Right lobe of liver (tissue), 6 donors: ENCODE results near the gene KREMEN2. TPM values are rescaled to one million over a fixed set of nuclear protein-coding genes. Genes with fewer than 3 reads are reported as not detected.
"Not testable (repeated sequence)": the region's sequence is repeated elsewhere in the genome, so short reads cannot be mapped to it uniquely, and the experiment has no call there.

Source experiments
- ATAC-seq, 4 donors: fragments of 200-7000 bp; cut with Tn5 transposase; one replicate each; pipeline ENCODE4 v1.9.1; 2020; ENCODE audit warnings: mild to moderate bottlenecking in 4 of 4, moderate library complexity in 4 of 4
- DNase-seq, 3 donors: peaks; one replicate each; pipeline ENCODE4 v3.0.0-alpha.2; 2020
- H3K27ac ChIP-seq, 3 donors: fragments of 200-600 bp; one replicate each; pipeline ENCODE4 v1.8.0; 2022
- H3K27me3 ChIP-seq, 2 donors: fragments of 200-600 bp; one replicate each; pipeline ENCODE4 v1.8.0; 2022
- H3K36me3 ChIP-seq, 4 donors: fragments of 200-600 bp; sonication (generic) in 1 of 4; one replicate each; pipeline versions ENCODE4 v1.5.1 to v1.8.0; 2017 to 2022; ENCODE audit warnings: control low read depth in 1 of 4
- H3K4me1 ChIP-seq, 4 donors: fragments of 200-600 bp; sonication (generic) in 1 of 4; one replicate each; pipeline versions ENCODE4 v1.5.1 to v1.8.0; 2017 to 2022; ENCODE audit warnings: control low read depth in 1 of 4
- H3K4me3 ChIP-seq, 3 donors: fragments of 200-600 bp; one replicate each; pipeline ENCODE4 v1.8.0; 2022
- H3K9me3 ChIP-seq, 4 donors: fragments of 200-600 bp; sonication (generic) in 1 of 4; one replicate each; pipeline versions ENCODE4 v1.5.1 to v1.8.0; 2017 to 2022; ENCODE audit warnings: control low read depth in 1 of 4
- POLR2A ChIP-seq: fragments of 450-650 bp; IDR thresholded peaks from one replicate; pipeline ENCODE4 v1.6.1; 2017; ENCODE audit warnings: antibody characterized with exemption, mild to moderate bottlenecking
- WGBS: methylation state at CpG from one replicate; pipeline ENCODE4 v1.1.6; 2018; ENCODE audit warnings: low coverage, low lambda C conversion rate; ENCODE audit not compliant: insufficient coverage; ENCODE audit errors: missing lambda C conversion rate; 5-methylcytosine and 5-hydroxymethylcytosine counted together
- intact Hi-C, 2 donors: fragments of 100-400 bp; cut with DNase I; formaldehyde crosslinking; loops; one replicate each; pipeline versions ENCODE4 v1.11.2 to v1.14.1; 2022
- total RNA-seq, 6 experiments: library from RNA; depleted of rRNA in 2 of 6; stranded (reverse); fragments of >200 nt in 2 of 6; fragmentation: NEBNext Ultra II Directional in 3 of 6; extraction: Animal tissue kit (Norgen Biotek cat#: 25700) in 3 of 6; gene quantifications; one replicate each; pipeline versions ENCODE4 v1.1.0 to v1.2.4, GENCODE V29; 2016 to 2023
- TF ChIP-seq, protein P1 (sequence below), 4 donors: fragments of 200-600 bp in 3 of 4; fragments of 450-650 bp in 1 of 4; IDR thresholded peaks; one replicate each; pipeline versions ENCODE4 v1.5.1 to v1.8.0; 2016 to 2022; ENCODE audit warnings: antibody characterized with exemption in 4 of 4, mild to moderate bottlenecking in 2 of 4
- donor health status: DM: no; HTN: yes; CAD: no.
- donor health status: DM: no; HTN: no; CAD: no.
- donor health status: DM: no; HTN: no; CAD: no.
- donor health status: DM: no; HTN: yes; CAD: no.
- donor health status: DM: no; HTN: yes; CAD: no.

The KREMEN2 gene
- total RNA-seq, 6 experiments from 2014 or later = not detected

DNA sequence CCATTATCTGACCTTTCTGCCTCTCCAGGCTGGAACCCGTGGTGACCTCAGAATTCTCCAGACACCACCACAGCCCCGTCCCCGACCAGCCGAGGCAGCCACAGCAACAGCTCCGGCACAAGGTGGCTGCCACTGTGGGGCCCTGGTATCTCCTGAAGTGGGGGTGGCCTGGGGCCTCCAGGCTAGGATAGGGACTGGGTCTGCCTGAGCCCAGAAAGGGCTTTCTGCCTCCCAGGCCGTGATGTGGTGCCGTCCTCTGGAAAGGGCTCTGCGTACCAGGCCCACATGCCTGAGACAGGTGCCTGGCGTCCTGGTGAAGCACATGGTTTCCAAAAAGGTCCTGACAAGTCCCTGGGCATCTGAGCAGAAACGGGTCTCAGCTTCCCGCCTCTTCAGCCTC, 35.3 kb upstream of the KREMEN2 start:
- no peak overlapping the region for H3K4me3 ChIP-seq
- TF ChIP-seq POLR2A = no peak
- TF ChIP-seq, protein P1, sequence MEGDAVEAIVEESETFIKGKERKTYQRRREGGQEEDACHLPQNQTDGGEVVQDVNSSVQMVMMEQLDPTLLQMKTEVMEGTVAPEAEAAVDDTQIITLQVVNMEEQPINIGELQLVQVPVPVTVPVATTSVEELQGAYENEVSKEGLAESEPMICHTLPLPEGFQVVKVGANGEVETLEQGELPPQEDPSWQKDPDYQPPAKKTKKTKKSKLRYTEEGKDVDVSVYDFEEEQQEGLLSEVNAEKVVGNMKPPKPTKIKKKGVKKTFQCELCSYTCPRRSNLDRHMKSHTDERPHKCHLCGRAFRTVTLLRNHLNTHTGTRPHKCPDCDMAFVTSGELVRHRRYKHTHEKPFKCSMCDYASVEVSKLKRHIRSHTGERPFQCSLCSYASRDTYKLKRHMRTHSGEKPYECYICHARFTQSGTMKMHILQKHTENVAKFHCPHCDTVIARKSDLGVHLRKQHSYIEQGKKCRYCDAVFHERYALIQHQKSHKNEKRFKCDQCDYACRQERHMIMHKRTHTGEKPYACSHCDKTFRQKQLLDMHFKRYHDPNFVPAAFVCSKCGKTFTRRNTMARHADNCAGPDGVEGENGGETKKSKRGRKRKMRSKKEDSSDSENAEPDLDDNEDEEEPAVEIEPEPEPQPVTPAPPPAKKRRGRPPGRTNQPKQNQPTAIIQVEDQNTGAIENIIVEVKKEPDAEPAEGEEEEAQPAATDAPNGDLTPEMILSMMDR (IDR thresholded peaks at IDR 0.05) = no peak
- DNase-seq (no peak), ATAC-seq (no peak)
- peaks cover 0 to 7% (median 0%) of the 10 kb centered on the region in 4 donors for H3K4me1 ChIP-seq
- whole genome bisulfite sequencing = 66% methylated on average over 5 of the region's 11 CpGs
- H3K27me3 ChIP-seq = no peaks in the 10 kb centered on the region
- intact Hi-C loops = no loop called here
- H3K27ac ChIP-seq = no peak overlapping the region
- H3K9me3 ChIP-seq = no peaks in the 10 kb centered on the region
- peaks cover 0 to 17% (median 2%) of the 10 kb centered on the region in 4 donors for H3K36me3 ChIP-seq

DNA sequence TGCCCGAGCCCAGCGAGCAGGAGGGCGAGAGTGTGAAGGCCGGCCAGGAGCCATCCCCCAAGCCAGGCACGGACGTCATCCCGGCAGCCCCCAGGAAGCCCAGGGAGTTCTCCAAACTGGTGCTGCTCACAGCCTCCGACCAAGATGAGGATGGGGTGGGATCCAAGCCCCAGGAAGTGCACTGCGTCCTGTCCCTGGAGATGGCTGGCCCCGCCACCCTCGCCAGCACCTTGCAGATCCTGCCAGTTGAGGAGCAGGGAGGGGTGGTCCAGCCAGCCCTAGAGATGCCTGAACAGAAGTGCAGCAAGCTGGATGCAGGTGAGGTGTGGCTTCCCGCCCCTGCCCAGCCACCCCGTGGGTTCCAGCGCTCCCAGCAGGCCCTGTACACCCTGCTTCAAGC, 34.4 kb upstream of the KREMEN2 start:
- no peak overlapping the region for H3K27ac ChIP-seq
- intact Hi-C loops = no loop called here
- ATAC-seq (no peak), DNase-seq (no peak)
- H3K4me3 ChIP-seq = no peak overlapping the region
- H3K4me1 ChIP-seq = peaks cover 0 to 7% (median 0%) of the 10 kb centered on the region in 4 donors
- TF ChIP-seq POLR2A = no peak
- TF ChIP-seq, protein P1 (IDR thresholded peaks at IDR 0.05) = no peak
- WGBS = no CpG with 5 or more reads among the region's 14 CpGs
- no peaks in the 10 kb centered on the region for H3K27me3 ChIP-seq
- H3K36me3 ChIP-seq = peaks cover 0 to 25% (median 3%) of the 10 kb centered on the region in 4 donors
- no peaks in the 10 kb centered on the region for H3K9me3 ChIP-seq

DNA sequence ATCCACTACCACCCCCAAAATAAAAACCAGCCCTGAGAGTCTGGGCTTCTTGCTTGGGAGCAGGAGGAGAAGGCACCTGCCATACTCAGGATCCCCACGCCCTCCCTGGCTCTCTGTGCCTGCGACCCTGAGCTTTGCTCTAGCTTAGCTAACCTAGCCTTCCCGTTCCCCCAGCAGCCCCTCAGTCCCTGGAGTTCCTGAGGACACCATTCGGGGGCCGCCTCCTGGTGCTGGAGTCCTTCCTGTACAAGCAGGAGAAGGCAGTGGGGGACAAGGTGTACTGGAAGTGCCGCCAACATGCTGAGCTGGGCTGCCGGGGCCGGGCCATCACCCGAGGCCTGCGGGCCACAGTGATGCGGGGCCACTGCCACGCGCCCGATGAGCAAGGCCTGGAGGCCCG, 33.8 kb upstream of the KREMEN2 start:
- WGBS = 100% methylated on average over 1 of the region's 15 CpGs
- H3K4me3 ChIP-seq = no peak overlapping the region
- intact Hi-C loops = no loop called here
- no peak for ATAC-seq
- no peak overlapping the region for H3K27ac ChIP-seq
- H3K27me3 ChIP-seq = no peaks in the 10 kb centered on the region
- peaks cover 0 to 7% (median 0%) of the 10 kb centered on the region in 4 donors for H3K4me1 ChIP-seq
- peaks cover 0 to 25% (median 3%) of the 10 kb centered on the region in 4 donors for H3K36me3 ChIP-seq
- no peaks in the 10 kb centered on the region for H3K9me3 ChIP-seq
- TF ChIP-seq, protein P1 (IDR thresholded peaks at IDR 0.05) = no peak
- TF ChIP-seq POLR2A = no peak
- no peak for DNase-seq

DNA sequence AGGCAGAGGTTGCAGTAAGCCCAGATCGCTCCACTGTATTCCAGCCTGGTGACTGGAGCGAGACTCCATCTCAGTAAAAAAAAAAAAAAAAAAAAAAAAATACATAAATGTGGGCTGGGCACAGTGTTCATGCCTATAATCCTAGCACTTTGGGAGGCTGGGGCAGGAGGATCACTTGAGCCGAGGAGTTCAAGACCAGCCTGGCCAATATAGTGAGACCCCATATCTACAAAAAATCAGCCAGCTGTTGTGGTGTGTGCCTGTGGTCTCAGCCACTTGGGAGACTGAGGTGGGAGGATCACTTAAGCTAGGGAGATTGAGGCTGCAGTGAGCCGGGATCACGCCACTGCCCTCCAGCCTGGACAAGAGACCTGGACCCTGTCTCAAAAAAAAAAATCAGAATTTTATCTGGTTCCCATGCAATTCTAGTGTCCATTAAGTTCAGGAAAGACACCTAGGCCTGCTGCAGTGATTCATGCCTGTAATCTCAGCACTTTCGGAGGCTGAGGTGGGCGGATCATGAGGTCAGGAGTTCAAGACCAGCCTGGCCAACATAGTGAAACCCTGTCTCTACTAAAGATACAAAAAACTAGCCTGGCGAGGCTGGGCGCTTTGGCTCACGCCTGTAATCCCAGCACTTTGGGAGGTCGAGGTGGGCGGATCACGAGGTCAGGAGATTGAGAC, 32.7 kb upstream of the KREMEN2 start:
- H3K4me3 ChIP-seq, H3K4me1 ChIP-seq, H3K9me3 ChIP-seq, ATAC-seq, DNase-seq, H3K27me3 ChIP-seq, intact Hi-C loops, H3K27ac ChIP-seq: not testable (repeated sequence)
- H3K36me3 ChIP-seq = peaks cover 0 to 25% (median 3%) of the 10 kb centered on the region in 4 donors
- 86% methylated on average over 10 of the region's 13 CpGs for WGBS

DNA sequence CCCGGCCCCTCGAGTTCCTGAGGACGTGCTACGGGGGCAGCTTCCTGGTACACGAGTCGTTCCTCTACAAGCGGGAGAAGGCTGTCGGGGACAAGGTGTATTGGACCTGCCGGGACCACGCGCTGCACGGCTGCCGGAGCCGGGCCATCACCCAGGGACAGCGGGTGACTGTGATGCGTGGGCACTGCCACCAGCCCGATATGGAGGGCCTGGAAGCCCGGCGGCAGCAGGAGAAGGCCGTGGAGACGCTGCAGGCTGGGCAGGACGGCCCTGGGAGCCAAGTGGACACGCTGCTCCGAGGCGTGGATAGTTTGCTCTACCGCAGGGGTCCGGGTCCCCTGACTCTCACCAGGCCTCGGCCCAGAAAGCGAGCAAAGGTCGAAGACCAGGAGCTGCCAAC, 30.9 kb upstream of the KREMEN2 start:
- H3K9me3 ChIP-seq = no peaks in the 10 kb centered on the region
- ATAC-seq (no peak), DNase-seq (no peak)
- no peaks in the 10 kb centered on the region for H3K4me1 ChIP-seq
- WGBS = 90% methylated on average over 2 of the region's 30 CpGs
- no peak overlapping the region for H3K4me3 ChIP-seq
- TF ChIP-seq, protein P1 (IDR thresholded peaks at IDR 0.05) = no peak
- TF ChIP-seq POLR2A = no peak
- H3K36me3 ChIP-seq = peaks cover 0 to 39% (median 7%) of the 10 kb centered on the region in 4 donors
- H3K27me3 ChIP-seq = no peaks in the 10 kb centered on the region
- intact Hi-C loops = no loop called here
- H3K27ac ChIP-seq = no peak overlapping the region
